Kidney (tissue), 14 donors: ENCODE data around the gene SLC17A9. TPM values are rescaled to one million over a fixed set of nuclear protein-coding genes. Genes with fewer than 3 reads are reported as not detected.

Experiments
- DNase-seq, 5 donors: peaks; one replicate each; pipeline ENCODE4 v3.0.0-alpha.2; 2013 to 2020
- FAIRE-seq: peaks from 2 replicates; lab custom pipeline; 2012; peaks lifted over from hg19 to GRCh38; lab: Jason Lieb, UNC
- H3K27ac ChIP-seq, 2 donors: one replicate each; pipeline ENCODE4 v1.7.0; 2013; ENCODE audit warnings: low read depth in 2 of 2, low read length in 2 of 2, inconsistent platforms in 1 of 2
- H3K27me3 ChIP-seq: one replicate; pipeline ENCODE4 v1.7.1; 2013; ENCODE audit warnings: low read length, inconsistent platforms; ENCODE audit not compliant: control insufficient read depth, insufficient read depth
- H3K36me3 ChIP-seq, 3 donors: one replicate each; pipeline versions ENCODE4 v1.7.0 to v1.7.1; 2013; ENCODE audit warnings: low read length in 3 of 3, control low read depth in 1 of 3, inconsistent platforms in 1 of 3; ENCODE audit not compliant: insufficient read depth in 3 of 3, control insufficient read depth in 2 of 3
- H3K4me1 ChIP-seq, 3 donors: one replicate each; pipeline versions ENCODE4 v1.7.0 to v1.7.1; 2013; ENCODE audit warnings: low read length in 3 of 3, inconsistent platforms in 1 of 3, low read depth in 1 of 3; ENCODE audit not compliant: control insufficient read depth in 2 of 3, insufficient read depth in 2 of 3
- H3K4me3 ChIP-seq, 3 donors: one replicate each; pipeline versions ENCODE4 v1.7.0 to v1.8.1; 2013; ENCODE audit warnings: low read length in 3 of 3, control low read depth in 1 of 3, inconsistent platforms in 1 of 3
- H3K9ac ChIP-seq, 3 donors: one replicate each; pipeline versions ENCODE4 v1.7.0 to v1.7.1; 2013; ENCODE audit warnings: low read length in 3 of 3, control low read depth in 1 of 3, inconsistent platforms in 1 of 3
- H3K9me3 ChIP-seq, 3 donors: one replicate each; pipeline versions ENCODE4 v1.7.0 to v1.7.1; 2013; ENCODE audit warnings: low read length in 3 of 3, control low read depth in 1 of 3, inconsistent platforms in 1 of 3; ENCODE audit not compliant: control insufficient read depth in 2 of 3, insufficient read depth in 1 of 3
- CTCF ChIP-seq: IDR thresholded peaks from 3 replicates; pipeline ENCODE4 v1.5.1; 2012; ENCODE audit warnings: mild to moderate bottlenecking, moderate library complexity, borderline replicate concordance; ENCODE audit not compliant: insufficient read depth; ENCODE audit errors: extremely low read depth
- intact Hi-C: fragments of 100-400 bp; cut with DNase I; formaldehyde crosslinking; loops from one replicate; pipeline ENCODE4 v1.11.1; 2022
- polyA plus RNA-seq: library from polyadenylated mRNA; stranded (reverse); fragments of 350-450 nt; fragmentation: Illumina TruSeq; extraction: RNeasy Lipid Tissue Mini Kit (QIAGEN cat#74804); gene quantifications from one replicate; pipeline ENCODE4 v1.2.3, GENCODE V29; 2014; ENCODE audit warnings: low read depth, low replicate concordance; ENCODE audit not compliant: insufficient read depth
- total RNA-seq: library from RNA; stranded (reverse); fragmentation: NEBNext Ultra II Directional; extraction: Animal tissue kit (Norgen Biotek cat#: 25700); gene quantifications from one replicate; pipeline ENCODE4 v1.2.1, GENCODE V29; 2021
- donor health status: control.
- donor health status: control.
- donor health status: control.
- donor health status: control.
- donor health status: control.
- donor health status: DM: yes; HTN: yes; CAD: no.
- donor health status: Normal renal cell carcinoma (clear cell type).

SLC17A9 gene
- total and polyA plus RNA-seq, 2 donors from 2014 or later, result 2.0 to 9.5 TPM

DNA sequence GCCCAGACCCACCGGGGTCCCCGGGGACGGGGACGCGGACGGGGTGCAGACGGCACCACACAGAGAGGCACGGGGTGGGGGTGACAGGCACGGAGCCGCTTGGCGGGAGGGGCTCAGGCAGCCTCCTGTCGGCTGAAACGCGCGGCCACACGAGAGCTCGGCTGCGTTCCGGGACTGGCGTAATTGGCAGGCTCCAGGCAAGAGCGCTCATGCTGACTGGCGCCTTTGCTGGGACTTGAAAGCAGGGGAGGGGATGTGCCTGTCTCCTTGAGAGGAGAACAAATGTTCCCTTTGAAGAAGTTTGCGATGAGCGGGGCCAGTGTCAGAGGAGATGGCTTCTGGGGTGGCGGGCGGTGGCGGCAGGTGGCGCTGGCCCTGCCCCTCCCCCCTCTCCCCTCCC is 28.5 kb downstream of the SLC17A9 start:
- H3K4me1 ChIP-seq, result no peaks in the 10 kb centered on the region
- H3K4me3 ChIP-seq, result no peak overlapping the region
- FAIRE-seq (no peak), DNase-seq (peak in 4 of 5 donors; percentile 51 to 69 (median 63))
- no peaks in the 10 kb centered on the region for H3K36me3 ChIP-seq
- H3K27ac ChIP-seq, result no peak overlapping the region
- no peaks in the 10 kb centered on the region for H3K9me3 ChIP-seq
- H3K9ac ChIP-seq, result no peak overlapping the region
- intact Hi-C loops, result no loop called here
- TF ChIP-seq CTCF, result no peak
- H3K27me3 ChIP-seq, result peaks cover 11% of the 10 kb centered on the region

DNA sequence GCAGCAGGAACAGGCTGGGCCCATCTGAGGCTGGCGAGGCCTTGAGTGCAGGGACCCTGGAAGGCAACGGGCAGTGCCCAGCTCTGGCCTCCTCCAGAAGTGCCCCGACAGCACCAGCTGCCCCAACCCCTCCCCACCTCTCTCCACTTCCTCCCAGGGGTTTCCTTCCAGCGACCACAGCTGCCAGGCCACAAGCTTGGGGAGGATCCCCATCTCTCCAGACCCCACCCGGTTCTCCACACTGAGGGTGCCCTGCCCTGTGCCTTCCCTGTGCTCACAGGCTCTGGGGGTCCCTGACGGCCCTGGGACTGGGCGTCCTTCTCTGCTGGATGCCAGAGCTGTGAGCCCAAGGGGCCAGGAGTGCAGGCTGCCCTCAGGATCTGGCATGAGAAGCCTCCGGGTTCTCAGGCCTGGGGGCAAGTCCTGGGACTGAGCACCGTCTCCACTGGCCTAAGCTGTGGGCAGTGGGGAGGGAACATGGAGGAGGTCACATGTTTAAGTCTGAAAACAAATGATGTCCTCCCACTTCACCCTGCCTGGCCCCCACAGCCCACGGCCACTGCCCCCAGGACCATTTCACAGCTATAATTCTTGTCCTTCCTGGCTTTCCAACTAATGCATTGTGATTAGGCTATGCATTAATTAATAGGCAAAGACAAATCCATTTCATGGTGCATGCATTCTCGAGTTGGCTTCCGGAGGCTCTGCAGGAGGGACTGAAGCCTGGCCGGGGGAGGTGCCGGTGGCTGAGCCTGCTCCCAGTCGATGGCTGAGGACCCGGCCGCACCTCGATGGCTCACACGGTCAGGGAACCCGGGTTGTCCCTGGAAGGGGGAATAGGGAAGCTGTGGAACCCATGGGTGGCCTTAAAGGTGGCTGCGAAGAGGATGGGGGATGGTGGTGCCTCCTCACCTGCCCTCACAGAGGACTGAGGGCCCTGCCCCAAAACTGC is 29.9 kb downstream of the SLC17A9 start:
- no peak for TF ChIP-seq CTCF
- Histone ChIP-seq H3K27me3 (peaks cover 11% of the 10 kb centered on the region), H3K4me1 (no peaks in the 10 kb centered on the region), H3K27ac (no peak overlapping the region), H3K9me3 (no peaks in the 10 kb centered on the region), H3K4me3 (no peak overlapping the region), H3K9ac (no peak overlapping the region), H3K36me3 (no peaks in the 10 kb centered on the region)
- DNase-seq, result no peak
- no peak for FAIRE-seq
- intact Hi-C loops, result no loop called here

- FAIRE-seq (no peak), DNase-seq (no peak)
- H3K36me3 ChIP-seq, result no peaks in the 10 kb centered on the region
- TF ChIP-seq CTCF, result no peak
- intact Hi-C loops, result no loop called here
- no peak overlapping the region for H3K4me3 ChIP-seq
- H3K4me1 ChIP-seq, result no peaks in the 10 kb centered on the region
- H3K27ac ChIP-seq, result no peak overlapping the region
- peaks cover 11% of the 10 kb centered on the region for H3K27me3 ChIP-seq
- H3K9ac ChIP-seq, result no peak overlapping the region
- no peaks in the 10 kb centered on the region for H3K9me3 ChIP-seq
Measured at GRCh38 chr20:62983210-62983609, 30.7 kb downstream of the SLC17A9 start.
